GM19328 (cell line): Measurements from ENCODE around the gene NEK1.
"Not testable (repeated sequence)": the region's sequence is repeated elsewhere in the genome, so short reads cannot be mapped to it uniquely, and the experiment has no call there.

Source experiments
- ATAC-seq: cut with Tn5 transposase; IDR thresholded peaks from one replicate; pipeline ENCODE4 v1.9.1; 2021; ENCODE audit warnings: mild to moderate bottlenecking, moderate library complexity; ENCODE audit not compliant: unreplicated experiment

The NEK1 gene

GRCh38 chr4:169427727-169428126, 184.7 kb downstream of the NEK1 start:
- not testable (repeated sequence) for ATAC-seq

DNA sequence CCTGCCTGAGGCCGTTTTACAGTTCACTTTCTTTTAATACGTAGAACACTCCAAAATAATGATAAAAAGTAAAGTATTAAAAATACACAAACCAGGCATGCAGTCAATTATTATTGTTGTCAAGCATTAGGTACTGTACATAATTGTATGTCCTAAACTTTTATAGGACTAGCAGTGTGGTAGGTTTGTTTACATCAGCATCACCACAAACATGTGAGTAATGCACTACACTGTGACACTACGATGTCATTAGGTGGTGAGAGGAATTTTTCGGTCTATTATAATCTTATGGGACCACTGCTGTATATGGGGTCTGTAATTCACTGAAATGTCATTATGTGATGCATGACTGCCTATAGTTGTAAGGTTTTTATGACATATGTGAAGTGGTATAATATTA, 192.1 kb downstream of the NEK1 start:
- no peak for ATAC-seq

- ATAC-seq, result no peak
Measured at GRCh38 chr4:169418846-169419245, 193.5 kb downstream of the NEK1 start.

- no peak for ATAC-seq
Measured at GRCh38 chr4:169417629-169418282, 194.6 kb downstream of the NEK1 start.

DNA sequence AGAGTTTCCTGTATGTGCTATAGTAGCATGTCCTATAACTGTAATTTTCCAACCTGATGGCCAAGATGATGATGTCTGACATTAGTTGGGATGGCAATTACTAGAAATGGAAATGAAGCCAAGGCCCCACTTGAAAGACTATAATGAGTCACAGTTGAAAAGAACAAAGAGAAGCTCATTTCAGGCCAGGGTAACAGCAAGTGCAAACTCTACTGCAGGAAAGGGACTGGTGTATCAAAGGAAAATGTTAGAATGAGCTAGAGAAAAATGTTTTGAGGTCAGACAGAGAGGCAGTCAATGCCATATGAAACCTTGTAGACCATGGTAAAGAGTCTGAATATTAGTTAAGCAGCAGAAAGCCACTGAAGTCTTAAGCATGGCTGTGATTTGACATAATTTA, 195.4 kb downstream of the NEK1 start:
- no peak for ATAC-seq

- no peak for ATAC-seq
Measured at GRCh38 chr4:169416461-169416860, 195.9 kb downstream of the NEK1 start.

- ATAC-seq, result no peak
Measured at GRCh38 chr4:169414913-169415312, 197.5 kb downstream of the NEK1 start.

DNA sequence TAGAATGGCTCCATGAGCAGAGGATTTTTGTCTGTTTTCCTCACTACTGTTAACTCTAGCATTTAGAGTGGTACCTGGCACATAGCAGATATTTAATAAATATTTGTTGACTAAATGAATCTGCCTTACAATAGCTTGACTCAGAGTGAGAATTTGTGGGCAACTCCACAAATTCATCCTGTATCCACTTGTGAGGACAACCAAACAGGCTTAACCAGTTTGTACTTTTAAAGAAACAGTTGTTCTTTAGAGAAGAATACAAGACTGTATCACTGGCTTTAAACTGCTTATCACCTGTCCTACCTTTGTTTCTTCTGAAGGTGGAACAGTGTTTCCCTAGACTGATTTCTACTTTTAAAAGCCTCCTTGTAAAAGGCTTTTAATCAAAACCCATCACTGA, 200.3 kb downstream of the NEK1 start:
- no peak for ATAC-seq

- ATAC-seq, result peak; percentile 99
Measured at GRCh38 chr4:169410839-169411770, 201.3 kb downstream of the NEK1 start.

- no peak for ATAC-seq
Measured at GRCh38 chr4:169407217-169407845, 205.1 kb downstream of the NEK1 start.

DNA sequence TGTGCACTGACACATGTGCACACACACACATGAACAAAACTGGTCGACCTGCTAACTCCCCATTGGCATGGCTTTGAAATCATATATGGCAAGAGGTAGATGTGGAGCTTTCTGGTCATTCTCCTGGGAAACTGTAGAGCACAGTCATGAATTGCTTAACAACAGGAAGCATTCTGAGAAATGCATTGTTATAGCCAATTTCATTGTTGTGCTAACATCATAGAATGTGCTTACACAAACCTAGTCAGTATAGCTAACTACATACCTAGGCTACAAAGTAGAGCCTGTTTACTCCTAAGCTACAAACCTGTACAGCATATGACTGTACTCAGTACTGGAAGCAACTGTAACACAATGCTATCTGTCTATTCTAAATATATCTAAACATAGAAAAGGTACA, 207.4 kb downstream of the NEK1 start:
- no peak for ATAC-seq

- no peak for ATAC-seq
Measured at GRCh38 chr4:169400832-169401231, 211.6 kb downstream of the NEK1 start.

- ATAC-seq, result peak; percentile 65
Measured at GRCh38 chr4:169399976-169400767, 212.2 kb downstream of the NEK1 start.

GRCh38 chr4:169398316-169398715, 214.1 kb downstream of the NEK1 start:
- no peak for ATAC-seq

DNA sequence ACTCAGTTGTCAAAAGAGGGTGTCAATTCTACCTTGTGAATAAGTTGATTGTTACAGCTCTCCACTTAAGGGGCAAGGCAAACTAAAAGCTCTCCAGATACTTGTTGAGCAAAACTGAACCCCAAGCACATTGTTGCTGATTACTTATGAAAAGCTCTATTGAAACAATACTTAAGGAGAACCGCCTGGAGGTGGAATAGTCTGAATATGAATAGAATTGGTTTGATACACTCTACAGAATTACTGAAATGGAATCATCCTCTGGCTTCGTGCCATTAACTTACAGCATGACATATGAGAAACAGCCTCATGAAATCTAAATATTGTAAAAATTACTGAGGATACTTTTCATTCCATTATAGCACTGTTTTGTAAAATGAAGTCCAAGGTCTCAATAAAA, 214.6 kb downstream of the NEK1 start:
- ATAC-seq, result no peak

DNA sequence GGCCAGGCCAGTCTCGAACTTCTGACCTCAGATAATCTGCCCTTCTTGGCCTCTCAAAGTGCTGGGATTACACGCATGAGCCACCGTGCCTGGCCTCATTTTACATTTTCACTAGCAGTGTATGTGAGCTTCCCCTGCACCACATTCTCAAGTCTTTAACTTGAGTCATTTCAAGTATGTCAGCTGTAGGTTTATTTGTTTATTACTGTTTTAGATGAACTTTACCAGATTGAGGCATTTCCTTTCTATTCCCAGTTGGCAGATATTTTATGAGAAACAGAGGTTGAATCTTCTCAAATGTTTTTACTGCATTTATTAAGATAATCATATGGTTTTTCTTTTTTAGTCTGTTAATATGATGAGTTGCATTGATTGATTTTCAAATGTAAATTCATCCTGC, 227.0 kb downstream of the NEK1 start:
- ATAC-seq, result no peak

- no peak for ATAC-seq
Measured at GRCh38 chr4:169384779-169385178, 227.6 kb downstream of the NEK1 start.

DNA sequence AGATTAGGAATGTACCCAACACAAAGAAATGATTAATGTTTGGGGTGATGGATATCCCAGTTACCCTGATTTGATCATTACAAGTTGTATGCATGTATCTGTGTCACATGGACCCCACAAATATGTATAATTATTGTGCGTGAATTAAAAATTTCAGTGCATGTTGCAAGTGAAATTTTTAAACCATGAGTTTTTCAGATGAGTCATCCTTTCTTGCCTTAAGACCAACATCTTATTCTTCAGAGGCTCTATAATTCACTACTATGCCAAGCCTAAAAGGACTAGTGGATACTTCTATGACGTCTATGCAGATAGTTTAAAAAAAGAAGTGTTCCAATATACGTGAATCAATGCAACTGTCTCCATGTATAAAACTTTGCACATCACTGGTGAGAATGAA, 228.7 kb downstream of the NEK1 start:
- ATAC-seq, result no peak

DNA sequence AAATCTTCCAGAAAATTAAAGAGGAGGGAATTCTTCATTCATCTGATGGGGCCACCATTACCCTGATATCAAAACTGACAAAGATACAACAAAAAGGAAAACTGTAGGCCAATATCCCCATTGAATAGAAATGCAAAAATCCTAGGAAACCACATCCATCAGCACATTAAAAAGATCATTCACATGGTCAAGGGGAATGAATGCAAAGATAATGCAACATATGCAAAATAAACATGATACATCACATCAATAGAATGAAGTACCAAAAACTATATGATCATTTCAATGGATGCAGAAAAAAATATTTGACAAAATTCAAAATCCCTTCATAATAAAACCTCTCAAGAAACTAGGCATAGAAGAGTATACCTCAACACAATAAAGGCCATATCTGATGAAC, 232.7 kb downstream of the NEK1 start:
- no peak for ATAC-seq

- no peak for ATAC-seq
Measured at GRCh38 chr4:169377367-169377766, 235.0 kb downstream of the NEK1 start.

DNA sequence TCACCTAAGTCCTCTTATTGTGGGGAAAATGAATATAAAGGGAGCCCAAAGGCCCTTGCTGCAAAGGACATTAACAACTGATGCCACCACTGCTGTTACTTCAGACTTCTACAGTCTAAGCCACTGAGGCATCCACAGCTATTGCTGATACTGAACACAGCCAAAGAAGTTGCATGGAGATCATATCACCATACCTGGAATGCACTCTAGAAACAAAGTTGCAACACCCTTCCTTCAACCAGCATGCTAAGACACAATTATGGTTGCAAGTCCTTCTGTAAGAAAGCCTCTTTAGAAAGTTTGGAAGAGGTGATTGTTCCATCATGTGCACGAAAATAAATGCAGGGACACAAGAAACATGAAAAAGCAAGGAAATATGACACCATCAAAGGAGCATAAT, 236.0 kb downstream of the NEK1 start:
- no peak for ATAC-seq
